Activated B cell treated with CpG ODN at 0.5 μM for 24 hours (primary cell): ENCODE results near the gene HS6ST3. TPM values are rescaled to one million over a fixed set of nuclear protein-coding genes. Genes with fewer than 3 reads are reported as not detected.

Source experiments
- ATAC-seq: fragments of 200-7000 bp; cut with Tn5 transposase; one replicate; pipeline ENCODE4 v1.10.0; 2021; ENCODE audit warnings: low read depth, mild to moderate bottlenecking, moderate library complexity
- CTCF ChIA-PET: fragments of 350-600 bp; sonication (Branson Sonifier 250); formaldehyde crosslinking; loops from one replicate; lab custom pipeline; 2021; ENCODE audit warnings: antibody characterized with exemption; lab: Charles Lee
- POLR2A ChIA-PET: fragments of 350-600 bp; sonication (Branson Sonifier 250); formaldehyde crosslinking; loops from one replicate; lab custom pipeline; 2021; ENCODE audit warnings: antibody characterized with exemption; lab: Charles Lee
- DNase-seq: peaks from one replicate; pipeline ENCODE4 v3.0.0; 2022
- H3K27ac Mint-ChIP-seq: one replicate; pipeline ENCODE4 v1.8.0; 2020; ENCODE audit warnings: mixed read lengths
- H3K27me3 Mint-ChIP-seq: one replicate; pipeline ENCODE4 v1.8.0; 2021; ENCODE audit warnings: mixed read lengths
- H3K36me3 Mint-ChIP-seq: one replicate; pipeline ENCODE4 v1.8.0; 2021; ENCODE audit warnings: low read depth, mixed read lengths
- H3K4me1 Mint-ChIP-seq: one replicate; pipeline ENCODE4 v1.8.0; 2021; ENCODE audit warnings: mixed read lengths
- H3K4me3 Mint-ChIP-seq: one replicate; pipeline ENCODE4 v1.8.0; 2020; ENCODE audit warnings: mild to moderate bottlenecking, mixed read lengths
- H3K9me3 Mint-ChIP-seq: one replicate; pipeline ENCODE4 v1.8.0; 2020; ENCODE audit warnings: mixed read lengths
- CTCF ChIP-seq: fragments of 200-600 bp; IDR thresholded peaks from one replicate; pipeline ENCODE4 v1.8.0; 2022; ENCODE audit warnings: antibody characterized with exemption, mild to moderate bottlenecking
- intact Hi-C: fragments of 100-400 bp; cut with micrococcal nuclease; formaldehyde crosslinking; loops from one replicate; pipeline ENCODE4 v1.15.1; 2024
- total RNA-seq: library from RNA; stranded (reverse); gene quantifications from 2 replicates; pipeline ENCODE4 v1.2.3, GENCODE V29; 2022

Gene HS6ST3
- total RNA-seq, 1 donor from 2014 or later: not detected

DNA sequence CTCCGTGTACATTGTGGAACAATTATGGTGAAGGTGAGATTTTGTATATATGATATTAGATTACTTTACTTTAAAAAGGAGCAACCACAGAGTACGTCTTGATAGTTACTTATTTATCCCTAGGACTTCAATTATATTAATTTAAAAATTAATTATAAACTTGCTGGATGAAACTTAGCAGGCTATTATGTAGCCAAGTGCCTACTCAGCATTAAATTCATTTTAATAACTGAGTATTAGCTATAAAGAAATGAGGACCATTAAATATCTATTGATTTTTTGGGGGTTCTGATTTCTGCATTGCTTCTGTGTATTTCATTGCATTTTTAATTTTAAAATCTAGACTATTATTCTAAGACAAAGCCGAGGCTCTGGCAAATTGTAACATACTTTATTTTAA is 109.4 kb downstream of the HS6ST3 start:
- Mint-ChIP-seq H3K27me3 (no peaks in the 10 kb centered on the region), H3K9me3 (peaks cover 2% of the 10 kb centered on the region), H3K27ac (no peak overlapping the region), H3K36me3 (no peaks in the 10 kb centered on the region), H3K4me1 (no peaks in the 10 kb centered on the region), H3K4me3 (no peak overlapping the region)
- intact Hi-C loops: no loop called here
- TF ChIP-seq CTCF: no peak
- no peak for ATAC-seq
- CTCF ChIA-PET: no interaction called here
- DNase-seq: no peak
- POLR2A ChIA-PET: no interaction called here

GRCh38 chr13:96200810-96201209 is 110.9 kb downstream of the HS6ST3 start:
- CTCF ChIA-PET: no interaction called here
- POLR2A ChIA-PET: no interaction called here
- Mint-ChIP-seq H3K27me3 (no peaks in the 10 kb centered on the region), H3K4me3 (no peak overlapping the region), H3K27ac (no peak overlapping the region), H3K9me3 (peaks cover 2% of the 10 kb centered on the region), H3K4me1 (no peaks in the 10 kb centered on the region), H3K36me3 (no peaks in the 10 kb centered on the region)
- TF ChIP-seq CTCF: no peak
- intact Hi-C loops: no loop called here
- no peak for ATAC-seq
- DNase-seq: no peak

- Mint-ChIP-seq H3K4me1 (no peaks in the 10 kb centered on the region), H3K36me3 (no peaks in the 10 kb centered on the region), H3K9me3 (peaks cover 5% of the 10 kb centered on the region), H3K4me3 (no peak overlapping the region), H3K27me3 (no peaks in the 10 kb centered on the region), H3K27ac (no peak overlapping the region)
- intact Hi-C loops: no loop called here
- CTCF ChIA-PET: no interaction called here
- no peak for TF ChIP-seq CTCF
- POLR2A ChIA-PET: no interaction called here
- DNase-seq (no peak), ATAC-seq (no peak)
These were observed 112.4 kb downstream of the HS6ST3 start for GRCh38 chr13:96202315-96202714.

DNA sequence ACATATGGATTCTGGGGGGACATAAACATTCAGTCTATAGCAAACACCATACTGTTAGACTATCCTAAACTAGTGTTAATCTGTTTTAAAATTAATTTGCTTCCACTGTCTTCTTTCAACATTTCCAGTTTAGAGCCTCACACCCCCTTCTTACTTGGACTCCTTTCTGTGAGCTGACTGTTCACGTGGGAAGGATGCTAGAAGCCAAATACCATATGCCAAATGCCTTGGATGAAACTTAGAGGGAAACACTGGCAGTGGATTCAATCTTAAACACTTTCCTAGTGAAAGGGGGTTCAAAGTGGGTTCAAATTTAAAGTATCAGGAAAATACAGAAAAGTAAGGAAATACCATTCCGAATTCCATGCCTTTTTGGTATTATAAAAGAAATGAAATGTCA is 113.6 kb downstream of the HS6ST3 start:
- no peaks in the 10 kb centered on the region for H3K27me3 Mint-ChIP-seq
- intact Hi-C loops: no loop called here
- POLR2A ChIA-PET: no interaction called here
- H3K36me3 Mint-ChIP-seq: no peaks in the 10 kb centered on the region
- DNase-seq (no peak), ATAC-seq (no peak)
- TF ChIP-seq CTCF: no peak
- CTCF ChIA-PET: no interaction called here
- no peak overlapping the region for H3K27ac Mint-ChIP-seq
- H3K9me3 Mint-ChIP-seq: peaks cover 5% of the 10 kb centered on the region
- no peak overlapping the region for H3K4me3 Mint-ChIP-seq
- no peaks in the 10 kb centered on the region for H3K4me1 Mint-ChIP-seq

GRCh38 chr13:96214824-96215445 is 125.0 kb downstream of the HS6ST3 start:
- Mint-ChIP-seq H3K4me3 (no peak overlapping the region), H3K27me3 (no peaks in the 10 kb centered on the region), H3K36me3 (no peaks in the 10 kb centered on the region), H3K4me1 (no peaks in the 10 kb centered on the region), H3K27ac (no peak overlapping the region), H3K9me3 (peaks cover 4% of the 10 kb centered on the region)
- intact Hi-C loops: no loop called here
- no peak for TF ChIP-seq CTCF
- ChIA-PET POLR2A (no interaction called here), CTCF (no interaction called here)
- no peak for DNase-seq
- ATAC-seq: no peak
